Choroid plexus epithelial cell (primary cell): Measurements from ENCODE around the gene SPATA6L.
"Not testable (repeated sequence)": the region's sequence is repeated elsewhere in the genome, so short reads cannot be mapped to it uniquely, and the experiment has no call there.

Experiments
- DNase-seq: peaks from one replicate; pipeline ENCODE4 v3.0.0-alpha.2; 2010; ENCODE audit warnings: low read depth
- H3K4me3 ChIP-seq: 2 replicates; pipeline ENCODE4 v1.5.1; 2011; ENCODE audit warnings: low read depth, mild to moderate bottlenecking, control low read depth, low read length, moderate library complexity
- TF ChIP-seq, protein P1 (sequence below): conservative IDR thresholded peaks from 2 replicates; pipeline ENCODE4 v1.5.1; 2011; ENCODE audit warnings: low read depth, mild to moderate bottlenecking, control low read depth, inconsistent platforms, low read length, moderate library complexity

Gene SPATA6L

DNA sequence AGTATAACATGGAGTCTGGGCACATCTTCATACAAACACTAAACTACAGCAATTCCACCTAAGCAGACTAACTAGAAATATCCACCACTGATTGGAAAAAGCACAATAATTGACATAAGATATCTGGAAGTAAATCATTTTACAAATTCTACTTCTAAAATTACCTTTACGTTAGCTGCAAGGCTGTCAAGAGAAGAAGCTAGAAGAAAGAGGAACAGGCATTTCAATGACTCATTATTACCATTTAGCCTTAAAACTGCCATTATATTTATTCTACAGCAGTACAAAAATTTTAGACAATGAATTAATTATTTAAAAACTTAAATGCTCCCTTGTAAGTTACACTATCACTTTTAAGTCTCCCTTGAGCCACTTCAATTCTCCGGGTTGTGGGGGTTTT, 47.6 kb downstream of the SPATA6L start:
- H3K4me3 ChIP-seq, result no peak overlapping the region
- no peak for DNase-seq
- TF ChIP-seq, protein P1, sequence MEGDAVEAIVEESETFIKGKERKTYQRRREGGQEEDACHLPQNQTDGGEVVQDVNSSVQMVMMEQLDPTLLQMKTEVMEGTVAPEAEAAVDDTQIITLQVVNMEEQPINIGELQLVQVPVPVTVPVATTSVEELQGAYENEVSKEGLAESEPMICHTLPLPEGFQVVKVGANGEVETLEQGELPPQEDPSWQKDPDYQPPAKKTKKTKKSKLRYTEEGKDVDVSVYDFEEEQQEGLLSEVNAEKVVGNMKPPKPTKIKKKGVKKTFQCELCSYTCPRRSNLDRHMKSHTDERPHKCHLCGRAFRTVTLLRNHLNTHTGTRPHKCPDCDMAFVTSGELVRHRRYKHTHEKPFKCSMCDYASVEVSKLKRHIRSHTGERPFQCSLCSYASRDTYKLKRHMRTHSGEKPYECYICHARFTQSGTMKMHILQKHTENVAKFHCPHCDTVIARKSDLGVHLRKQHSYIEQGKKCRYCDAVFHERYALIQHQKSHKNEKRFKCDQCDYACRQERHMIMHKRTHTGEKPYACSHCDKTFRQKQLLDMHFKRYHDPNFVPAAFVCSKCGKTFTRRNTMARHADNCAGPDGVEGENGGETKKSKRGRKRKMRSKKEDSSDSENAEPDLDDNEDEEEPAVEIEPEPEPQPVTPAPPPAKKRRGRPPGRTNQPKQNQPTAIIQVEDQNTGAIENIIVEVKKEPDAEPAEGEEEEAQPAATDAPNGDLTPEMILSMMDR, result no peak

DNA sequence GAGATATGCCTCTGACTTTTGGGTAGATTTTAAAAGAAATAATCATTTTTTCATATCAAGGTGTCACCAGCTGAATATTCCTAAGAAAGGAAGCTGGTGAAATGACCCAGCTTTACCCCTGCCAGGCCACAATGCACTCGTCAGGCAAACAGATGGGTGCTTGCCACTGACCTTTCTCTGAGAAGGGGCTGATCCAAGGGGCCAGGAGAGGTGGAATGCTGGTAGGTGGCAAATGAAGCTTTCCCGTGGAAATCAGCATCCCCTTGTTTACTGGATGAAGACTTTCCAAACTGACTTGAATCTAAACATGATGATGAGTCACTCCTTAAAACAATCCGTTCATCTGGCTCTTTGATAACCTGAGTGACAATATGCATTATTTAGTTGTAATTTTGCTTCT, 48.5 kb downstream of the SPATA6L start:
- no peak for DNase-seq
- no peak overlapping the region for H3K4me3 ChIP-seq
- TF ChIP-seq, protein P1, result no peak

DNA sequence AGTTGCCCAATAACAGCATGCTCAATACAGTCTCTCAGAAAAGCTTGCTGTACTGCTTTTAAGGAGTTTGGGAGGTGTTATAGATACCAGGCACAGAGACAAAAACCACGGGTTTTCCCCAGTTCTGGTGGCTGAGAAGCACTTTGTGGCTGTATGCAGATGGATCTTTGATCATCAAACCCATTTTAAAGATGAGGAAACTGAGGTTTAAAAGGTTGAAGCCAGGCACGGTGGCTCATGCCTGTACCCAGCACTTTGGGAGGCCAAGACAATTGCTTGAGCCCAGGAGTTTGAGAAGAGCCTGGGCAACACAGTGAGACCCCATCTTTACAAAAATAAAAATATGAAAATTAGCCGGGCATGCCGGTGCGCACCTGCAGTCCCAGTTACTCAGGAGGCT, 50.5 kb downstream of the SPATA6L start:
- DNase-seq, result no peak
- TF ChIP-seq, protein P1, result no peak
- H3K4me3 ChIP-seq, result no peak overlapping the region

DNA sequence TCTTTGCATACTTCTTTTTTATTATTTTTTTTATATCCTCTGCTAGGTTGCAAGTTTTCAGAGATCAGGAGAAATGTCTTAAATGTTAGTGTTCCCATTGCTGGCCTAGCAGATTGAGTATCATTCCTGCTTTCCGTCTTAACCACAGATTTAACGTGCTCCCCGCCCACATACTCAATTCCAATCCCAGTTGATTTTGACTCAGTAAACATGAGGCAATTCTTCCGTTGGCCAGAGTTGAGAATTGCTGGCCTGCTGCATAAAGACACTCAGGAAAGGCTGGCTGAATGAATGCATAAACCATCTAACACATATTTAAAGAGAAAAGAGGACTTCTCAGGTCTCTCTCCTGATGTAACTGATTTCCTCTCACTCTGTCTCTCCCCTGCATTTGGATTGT, 51.0 kb downstream of the SPATA6L start:
- no peak overlapping the region for H3K4me3 ChIP-seq
- TF ChIP-seq, protein P1, result no peak
- DNase-seq, result peak; percentile 79

DNA sequence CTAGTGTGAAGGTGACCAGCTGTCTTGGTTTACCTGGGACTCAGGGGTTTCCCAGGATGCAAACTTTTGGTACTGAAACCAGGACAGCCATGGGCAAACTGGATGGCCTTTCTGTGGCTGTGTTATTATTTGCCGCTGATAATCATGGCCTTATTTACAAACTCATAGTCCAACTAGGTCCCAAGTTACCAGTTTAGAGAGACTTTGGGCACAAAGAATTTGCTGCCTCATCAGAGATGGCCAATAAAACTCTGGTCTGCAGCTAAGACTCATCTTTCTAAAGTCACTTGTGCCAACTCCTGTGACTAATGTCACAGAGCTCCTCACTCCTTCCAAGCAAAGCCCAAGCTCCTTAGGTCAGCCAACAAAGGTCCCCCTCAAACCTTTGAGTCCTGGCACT, 51.7 kb downstream of the SPATA6L start:
- no peak for DNase-seq
- no peak overlapping the region for H3K4me3 ChIP-seq
- TF ChIP-seq, protein P1, result no peak

DNA sequence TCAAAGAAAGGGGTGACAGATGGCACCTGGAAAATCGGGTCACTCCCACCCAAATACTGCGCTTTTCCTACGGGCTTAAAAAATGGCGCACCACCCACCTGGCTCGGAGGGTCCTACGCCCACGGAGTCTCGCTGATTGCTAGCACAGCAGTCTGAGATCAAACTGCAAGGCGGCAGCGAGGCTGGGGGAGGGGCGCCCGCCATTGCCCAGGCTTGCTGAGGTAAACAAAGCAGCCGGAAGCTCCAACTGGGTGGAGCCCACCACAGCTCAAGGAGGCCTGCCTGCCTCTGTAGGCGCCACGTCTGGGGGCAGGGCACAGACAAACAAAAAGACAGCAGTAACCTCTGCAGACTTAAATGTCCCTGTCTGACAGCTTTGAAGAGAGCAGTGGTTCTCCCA, 60.2 kb downstream of the SPATA6L start:
- not testable (repeated sequence) for H3K4me3 ChIP-seq, DNase-seq

DNA sequence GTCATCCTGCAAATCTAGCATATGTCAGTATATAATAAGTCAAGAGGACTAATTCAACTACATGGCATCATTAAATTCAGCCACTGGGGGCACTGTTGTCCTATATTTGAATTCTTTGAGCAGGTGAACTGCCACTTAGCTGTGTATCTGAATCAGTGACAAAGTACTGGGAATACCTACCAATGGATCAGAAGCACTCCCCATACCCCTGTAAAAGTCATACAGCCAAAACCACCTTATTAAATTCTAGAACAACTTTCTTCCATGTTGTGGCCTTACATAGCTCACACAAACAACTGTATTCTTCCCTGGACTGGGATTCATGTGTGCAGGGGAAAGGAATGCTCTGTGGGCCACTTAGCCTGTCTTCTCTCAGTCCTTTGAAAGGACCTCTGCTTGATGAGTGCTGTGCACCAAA, 61.6 kb downstream of the SPATA6L start:
- no peak overlapping the region for H3K4me3 ChIP-seq
- TF ChIP-seq, protein P1, result peak; percentile 68
- peak; percentile 81 for DNase-seq

DNA sequence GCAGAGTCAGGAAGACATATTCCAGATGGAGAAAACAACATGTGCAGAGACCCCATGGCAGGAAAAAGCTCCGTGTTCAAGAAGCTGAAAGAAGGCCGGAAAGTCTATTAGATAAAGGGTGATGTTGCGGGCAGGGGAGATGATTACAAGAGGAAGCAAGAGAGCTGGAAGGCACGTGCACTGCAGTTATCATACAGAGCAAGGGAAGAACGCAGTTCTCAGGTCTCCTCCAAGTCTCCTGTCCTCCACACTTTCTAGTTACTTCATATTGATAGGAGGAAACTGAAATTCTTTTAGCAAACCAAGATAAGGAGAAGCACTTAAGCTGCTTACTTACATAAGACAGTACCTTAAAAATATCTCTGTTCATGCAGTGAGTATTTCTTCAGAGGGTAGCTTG, 62.5 kb downstream of the SPATA6L start:
- H3K4me3 ChIP-seq, result no peak overlapping the region
- TF ChIP-seq, protein P1, result no peak

More for the DNA sequence above, 62.5 kb downstream of the SPATA6L start:
- DNase-seq, result no peak
